Measurements from ENCODE around the gene SLC30A7.
"Not testable (repeated sequence)": the region's sequence is repeated elsewhere in the genome, so short reads cannot be mapped to it uniquely, and the experiment has no call there.

The SLC30A7 gene

GRCh38 chr1:100895540-100896480 lies at the start of gene SLC30A7:
Gene SLC30A7, plus strand, starts transcription at chr1:100896090. Its CDS starts 173 bp downstream, at chr1:100896263.
- DNase-seq, result peak; percentile 95 to 98

- DNase-seq, result no peak
These were observed 48.4 kb upstream of the SLC30A7 start for GRCh38 chr1:100847361-100848082.

GRCh38 chr1:100851726-100852125 lies 44.2 kb upstream of the SLC30A7 start:
- DNase-seq, result no peak

- no peak for DNase-seq
These were observed 42.9 kb upstream of the SLC30A7 start for GRCh38 chr1:100852976-100853375.

GRCh38 chr1:100855116-100855515 lies 40.8 kb upstream of the SLC30A7 start:
- DNase-seq, result not testable (repeated sequence)

GRCh38 chr1:100860397-100860991 lies 35.4 kb upstream of the SLC30A7 start:
- no peak for DNase-seq

GRCh38 chr1:100861379-100861778 lies 34.5 kb upstream of the SLC30A7 start:
- DNase-seq, result no peak

GRCh38 chr1:100862591-100862990 lies 33.3 kb upstream of the SLC30A7 start:
- no peak for DNase-seq

- DNase-seq, result no peak
These were observed 29.6 kb upstream of the SLC30A7 start for GRCh38 chr1:100866041-100866900.

GRCh38 chr1:100866901-100867206 lies 29.0 kb upstream of the SLC30A7 start:
- no peak for DNase-seq

GRCh38 chr1:100868364-100868995 lies 27.4 kb upstream of the SLC30A7 start:
- no peak for DNase-seq

- no peak for DNase-seq
These were observed 25.9 kb upstream of the SLC30A7 start for GRCh38 chr1:100869996-100870395.

- no peak for DNase-seq
These were observed 21.5 kb upstream of the SLC30A7 start for GRCh38 chr1:100874433-100874832.

GRCh38 chr1:100875228-100875627 lies 20.7 kb upstream of the SLC30A7 start:
- no peak for DNase-seq

- DNase-seq, result no peak
These were observed 19.6 kb upstream of the SLC30A7 start for GRCh38 chr1:100876291-100876690.

GRCh38 chr1:100879422-100879821 lies 16.5 kb upstream of the SLC30A7 start:
- no peak for DNase-seq

GRCh38 chr1:100881687-100882086 lies 14.2 kb upstream of the SLC30A7 start:
- DNase-seq, result no peak

GRCh38 chr1:100882698-100883097 lies 13.2 kb upstream of the SLC30A7 start:
- DNase-seq, result no peak

GRCh38 chr1:100883963-100884362 lies 11.9 kb upstream of the SLC30A7 start:
- no peak for DNase-seq

- DNase-seq, result not testable (repeated sequence)
These were observed 6.9 kb upstream of the SLC30A7 start for GRCh38 chr1:100889007-100889406.

GRCh38 chr1:100889869-100890482 lies 5.9 kb upstream of the SLC30A7 start:
- DNase-seq, result not testable (repeated sequence)

- DNase-seq, result no peak
These were observed 4.5 kb upstream of the SLC30A7 start for GRCh38 chr1:100891380-100891779.

Measured in stimulated activated CD4-positive, alpha-beta T cell treated with anti-CD3 and anti-CD28 coated beads, Interleukin-4, amount 100 ng/mL, for 4 hours (primary cell).